Spinal cord (tissue), 10 donors: ENCODE results near the gene XRCC3. TPM values are rescaled to one million over a fixed set of nuclear protein-coding genes. Genes with fewer than 3 reads are reported as not detected.

Experiments
- DNase-seq, 6 donors: peaks; one replicate each; pipeline versions ENCODE4 v3.0.0 to v3.0.0-alpha.2; 2013 to 2015; ENCODE audit warnings: low spot score in 6 of 6, low read depth in 4 of 6
- H3K27ac ChIP-seq: one replicate; pipeline ENCODE4 v1.5.1; 2013; ENCODE audit warnings: low read depth, low read length, control low read depth
- H3K27me3 ChIP-seq: one replicate; pipeline ENCODE4 v1.6.1; 2013; ENCODE audit warnings: low read length; ENCODE audit not compliant: control insufficient read depth, insufficient read depth
- H3K36me3 ChIP-seq: one replicate; pipeline ENCODE4 v1.6.1; 2013; ENCODE audit warnings: low read length; ENCODE audit not compliant: control insufficient read depth, insufficient read depth
- H3K4me1 ChIP-seq: one replicate; pipeline ENCODE4 v1.6.1; 2013; ENCODE audit warnings: low read length; ENCODE audit not compliant: control insufficient read depth, insufficient read depth
- H3K4me3 ChIP-seq: one replicate; pipeline ENCODE4 v1.5.1; 2013; ENCODE audit warnings: low read depth, low read length, control low read depth
- H3K9me3 ChIP-seq: one replicate; pipeline ENCODE4 v1.6.1; 2013; ENCODE audit warnings: low read length; ENCODE audit not compliant: control insufficient read depth, insufficient read depth
- WGBS: methylation state at CpG from one replicate; pipeline ENCODE4 v1.1.5; 2013; ENCODE audit warnings: missing lambda C conversion rate; ENCODE audit not compliant: insufficient coverage; 5-methylcytosine and 5-hydroxymethylcytosine counted together
- polyA plus RNA-seq, 2 donors: library from polyadenylated mRNA; unstranded; fragments of 120-200 nt; gene quantifications; one replicate each; pipeline ENCODE4 v1.2.1, GENCODE V29; 2013; ENCODE audit not compliant: insufficient read length in 2 of 2
- total RNA-seq, 2 donors: library from RNA; depleted of rRNA in 1 of 2; stranded (reverse); fragments of 120-200 nt in 1 of 2; fragments of >200 nt in 1 of 2; gene quantifications; one replicate each; pipeline versions ENCODE4 v1.2.3 to v1.2.4, GENCODE V29; 2013 to 2014
- donor health status: healthy.

Gene XRCC3
- total and polyA plus RNA-seq, 4 donors: 10.9 to 20.6 (median 13.6) TPM

- no peaks in the 10 kb centered on the region for H3K27me3 ChIP-seq
- no peak for DNase-seq
- 87% methylated on average over 18 of the region's 19 CpGs for whole genome bisulfite sequencing
- H3K4me1 ChIP-seq: peaks cover 46% of the 10 kb centered on the region
- H3K4me3 ChIP-seq: no peak overlapping the region
- no peak overlapping the region for H3K27ac ChIP-seq
- peaks cover 88% of the 10 kb centered on the region for H3K36me3 ChIP-seq
- H3K9me3 ChIP-seq: no peaks in the 10 kb centered on the region
These were observed 12.9 kb upstream of the XRCC3 start for GRCh38 chr14:103728141-103728540.

GRCh38 chr14:103727313-103727980, 12.2 kb upstream of the XRCC3 start:
- Histone ChIP-seq H3K27me3 (no peaks in the 10 kb centered on the region), H3K9me3 (no peaks in the 10 kb centered on the region), H3K4me1 (peaks cover 51% of the 10 kb centered on the region), H3K36me3 (peaks cover 83% of the 10 kb centered on the region), H3K27ac (no peak overlapping the region), H3K4me3 (no peak overlapping the region)
- peak in 1 of 6 donors; percentile 79 for DNase-seq
- 61% methylated on average over 51 of the region's 53 CpGs for WGBS

- peaks cover 51% of the 10 kb centered on the region for H3K4me1 ChIP-seq
- 96% methylated on average over 17 of the region's 18 CpGs for WGBS
- DNase-seq: no peak
- no peak overlapping the region for H3K27ac ChIP-seq
- H3K36me3 ChIP-seq: peaks cover 74% of the 10 kb centered on the region
- no peaks in the 10 kb centered on the region for H3K27me3 ChIP-seq
- H3K9me3 ChIP-seq: no peaks in the 10 kb centered on the region
- no peak overlapping the region for H3K4me3 ChIP-seq
These were observed 11.2 kb upstream of the XRCC3 start for GRCh38 chr14:103726474-103726873.

- no peak overlapping the region for H3K4me3 ChIP-seq
- H3K9me3 ChIP-seq: no peaks in the 10 kb centered on the region
- H3K4me1 ChIP-seq: peaks cover 50% of the 10 kb centered on the region
- H3K36me3 ChIP-seq: peaks cover 75% of the 10 kb centered on the region
- DNase-seq: no peak
- no peak overlapping the region for H3K27ac ChIP-seq
- no peaks in the 10 kb centered on the region for H3K27me3 ChIP-seq
- 93% methylated on average over 11 of the region's 16 CpGs for WGBS
These were observed 10.6 kb upstream of the XRCC3 start for GRCh38 chr14:103725739-103726395.

- Histone ChIP-seq H3K4me3 (no peak overlapping the region), H3K36me3 (peaks cover 73% of the 10 kb centered on the region), H3K27me3 (no peaks in the 10 kb centered on the region), H3K9me3 (no peaks in the 10 kb centered on the region), H3K27ac (no peak overlapping the region), H3K4me1 (peaks cover 43% of the 10 kb centered on the region)
- WGBS: 89% methylated on average over 29 of the region's 29 CpGs
- no peak for DNase-seq
These were observed 9.9 kb upstream of the XRCC3 start for GRCh38 chr14:103725001-103725682.

- Histone ChIP-seq H3K27me3 (no peaks in the 10 kb centered on the region), H3K4me1 (peaks cover 36% of the 10 kb centered on the region)
- peak in 2 of 6 donors; percentile 43 to 72 for DNase-seq
These were observed 8.9 kb upstream of the XRCC3 start for GRCh38 chr14:103724116-103724515.

GRCh38 chr14:103723748-103724081, 8.5 kb upstream of the XRCC3 start:
- Histone ChIP-seq H3K4me3 (no peak overlapping the region), H3K36me3 (peaks cover 61% of the 10 kb centered on the region), H3K27me3 (no peaks in the 10 kb centered on the region), H3K27ac (peak overlapping the region; percentile 67), H3K4me1 (peaks cover 39% of the 10 kb centered on the region), H3K9me3 (no peaks in the 10 kb centered on the region)
- DNase-seq: no peak
- WGBS: 64% methylated on average over 3 of the region's 7 CpGs

More at GRCh38 chr14:103724116-103724515, 8.9 kb upstream of the XRCC3 start:
- H3K27ac ChIP-seq: peak overlapping the region; percentile 67
- H3K4me3 ChIP-seq: no peak overlapping the region
- H3K36me3 ChIP-seq: peaks cover 63% of the 10 kb centered on the region
- H3K9me3 ChIP-seq: no peaks in the 10 kb centered on the region
- WGBS: 44% methylated on average over 17 of the region's 20 CpGs

GRCh38 chr14:103721334-103722120, 6.3 kb upstream of the XRCC3 start:
- Histone ChIP-seq H3K36me3 (peaks cover 49% of the 10 kb centered on the region), H3K4me3 (no peak overlapping the region), H3K9me3 (no peaks in the 10 kb centered on the region), H3K4me1 (peaks cover 53% of the 10 kb centered on the region), H3K27ac (no peak overlapping the region), H3K27me3 (no peaks in the 10 kb centered on the region)
- no peak for DNase-seq
- 82% methylated on average over 18 of the region's 26 CpGs for WGBS

GRCh38 chr14:103719751-103720150, 4.5 kb upstream of the XRCC3 start:
- Histone ChIP-seq H3K36me3 (peaks cover 31% of the 10 kb centered on the region), H3K9me3 (no peaks in the 10 kb centered on the region), H3K27ac (no peak overlapping the region), H3K4me3 (no peak overlapping the region), H3K4me1 (peaks cover 52% of the 10 kb centered on the region), H3K27me3 (no peaks in the 10 kb centered on the region)
- WGBS: 90% methylated on average over 5 of the region's 8 CpGs
- no peak for DNase-seq
